Glutamatergic neuron (in vitro differentiated cells): ENCODE measurements around the gene SUGP1. TPM values are rescaled to one million over a fixed set of nuclear protein-coding genes. Genes with fewer than 3 reads are reported as not detected.

Source experiments
- DNase-seq: peaks from one replicate; pipeline ENCODE4 v3.0.0; 2022
- H3K27ac Mint-ChIP-seq: one replicate; pipeline ENCODE4 v1.8.0; 2020; ENCODE audit warnings: mild to moderate bottlenecking, mixed read lengths, inconsistent platforms; ENCODE audit not compliant: unreplicated experiment
- H3K27me3 Mint-ChIP-seq: one replicate; pipeline ENCODE4 v1.8.0; 2020; ENCODE audit warnings: mild to moderate bottlenecking, moderate library complexity, mixed read lengths, inconsistent platforms; ENCODE audit not compliant: unreplicated experiment
- H3K36me3 Mint-ChIP-seq: one replicate; pipeline ENCODE4 v1.8.0; 2020; ENCODE audit warnings: mild to moderate bottlenecking, mixed read lengths, inconsistent platforms; ENCODE audit not compliant: unreplicated experiment
- H3K4me1 Mint-ChIP-seq: one replicate; pipeline ENCODE4 v1.8.0; 2020; ENCODE audit warnings: mild to moderate bottlenecking, low read depth, mixed read lengths, inconsistent platforms; ENCODE audit not compliant: unreplicated experiment
- H3K4me3 Mint-ChIP-seq: one replicate; pipeline ENCODE4 v1.8.0; 2020; ENCODE audit warnings: mild to moderate bottlenecking, mixed read lengths, inconsistent platforms; ENCODE audit not compliant: unreplicated experiment
- H3K9me3 Mint-ChIP-seq: one replicate; pipeline ENCODE4 v1.8.0; 2020; ENCODE audit warnings: mild to moderate bottlenecking, moderate library complexity, mixed read lengths, inconsistent platforms; ENCODE audit not compliant: unreplicated experiment
- CTCF ChIP-seq: fragments of 200-600 bp; sonication (generic); IDR thresholded peaks from one replicate; pipeline ENCODE4 v1.5.0; 2021; ENCODE audit not compliant: partially characterized antibody, unreplicated experiment
- total RNA-seq: library from RNA; stranded (reverse); fragmentation: NEBNext Ultra II Directional; extraction: Animal tissue kit (Norgen Biotek cat#: 25700); gene quantifications from one replicate; pipeline ENCODE4 v1.2.1, GENCODE V29; 2021; ENCODE audit not compliant: unreplicated experiment

Gene SUGP1
- total RNA-seq, 1 donor from 2014 or later: 134 TPM

GRCh38 chr19:19271828-19272599 is 48.3 kb downstream of the SUGP1 start:
- Mint-ChIP-seq H3K27me3 (peaks cover 24% of the 10 kb centered on the region), H3K36me3 (no peaks in the 10 kb centered on the region), H3K9me3 (peaks cover 13% of the 10 kb centered on the region), H3K4me3 (peak overlapping the region; percentile 82), H3K27ac (peak overlapping the region; percentile 2), H3K4me1 (peaks cover 8% of the 10 kb centered on the region)
- TF ChIP-seq CTCF: no peak
- DNase-seq: no peak

GRCh38 chr19:19270749-19271571 is 49.3 kb downstream of the SUGP1 start:
- Mint-ChIP-seq H3K36me3 (no peaks in the 10 kb centered on the region), H3K9me3 (peaks cover 9% of the 10 kb centered on the region), H3K27me3 (peaks cover 18% of the 10 kb centered on the region), H3K4me3 (no peak overlapping the region), H3K27ac (no peak overlapping the region), H3K4me1 (peaks cover 4% of the 10 kb centered on the region)
- DNase-seq: no peak
- TF ChIP-seq CTCF: no peak

GRCh38 chr19:19269952-19270694 is 50.2 kb downstream of the SUGP1 start:
- Mint-ChIP-seq H3K9me3 (peaks cover 9% of the 10 kb centered on the region), H3K27ac (no peak overlapping the region), H3K4me1 (peaks cover 4% of the 10 kb centered on the region), H3K4me3 (no peak overlapping the region), H3K36me3 (no peaks in the 10 kb centered on the region), H3K27me3 (peaks cover 20% of the 10 kb centered on the region)
- no peak for TF ChIP-seq CTCF
- DNase-seq: no peak

GRCh38 chr19:19268453-19269385 is 51.6 kb downstream of the SUGP1 start:
- DNase-seq: no peak
- Mint-ChIP-seq H3K4me1 (peaks cover 4% of the 10 kb centered on the region), H3K36me3 (no peaks in the 10 kb centered on the region), H3K9me3 (peaks cover 6% of the 10 kb centered on the region), H3K27me3 (peaks cover 17% of the 10 kb centered on the region), H3K4me3 (no peak overlapping the region), H3K27ac (no peak overlapping the region)
- TF ChIP-seq CTCF: no peak
